Measurements from ENCODE around the gene ELF5.

ELF5 gene

GRCh38 chr11:34478845-34479663 is 34.5 kb downstream of the ELF5 start:
- no peak overlapping the region for H3K4me3 ChIP-seq (ENCODE audit: low read depth, low read length)
- no peaks in the 10 kb centered on the region; the same call in 1 of the 2 replicates for H3K4me1 ChIP-seq (ENCODE audit: control insufficient read depth, insufficient read depth, low read length)
- CTCF ChIA-PET: interaction anchor here (1.2 kb wide), 1 partner anchor 13 kb away, joined by 5 read pairs; no protein-coding TSS in a partner anchor
- POLR2A ChIA-PET: no interaction called here
- TF ChIP-seq ZNF398 (tag by site-specific recombination; IDR thresholded peaks at IDR 0.05): no peak
- no peak for TF ChIP-seq ZNF707 (tag by site-specific recombination; IDR thresholded peaks at IDR 0.05)
- no peak for TF ChIP-seq ZNF518A (tag by site-specific recombination; conservative IDR thresholded peaks at IDR 0.05; ENCODE audit: low read depth)
- TF ChIP-seq ZNF169 (tag by site-specific recombination; IDR thresholded peaks at IDR 0.05): no peak
- no peak for TF ChIP-seq ZNF585B (tag by site-specific recombination; IDR thresholded peaks at IDR 0.05)
- no peak for TF ChIP-seq KLF9 (tag by site-specific recombination; IDR thresholded peaks at IDR 0.05; ENCODE audit: low read depth)
- TF ChIP-seq ZNF596 (tag by site-specific recombination; IDR thresholded peaks at IDR 0.05): no peak
- TF ChIP-seq ZNF404 (tag by site-specific recombination; IDR thresholded peaks at IDR 0.05): no peak
- TF ChIP-seq GLI2 (tag by site-specific recombination; IDR thresholded peaks at IDR 0.05; ENCODE audit: borderline replicate concordance, low read depth): no peak
- no peak for TF ChIP-seq ZNF837 (tag by site-specific recombination; IDR thresholded peaks at IDR 0.05)
- no peak overlapping the region for H3K27ac ChIP-seq (ENCODE audit: extremely low read depth, low read depth, low read length)
- no peaks in the 10 kb centered on the region for H3K9me3 ChIP-seq (ENCODE audit: control insufficient read depth, insufficient read depth, low read depth, low read length)
- H3K36me3 ChIP-seq (ENCODE audit: control insufficient read depth in 2 of 2, insufficient read depth in 1 of 2, low read length in 2 of 2): no peaks in the 10 kb centered on the region

- Histone ChIP-seq H3K4me3 (ENCODE audit: low read depth, low read length) (no peak overlapping the region), H3K27ac (ENCODE audit: extremely low read depth, low read depth, low read length) (no peak overlapping the region), H3K9me3 (ENCODE audit: control insufficient read depth, insufficient read depth, low read depth, low read length) (no peaks in the 10 kb centered on the region), H3K4me1 (ENCODE audit: control insufficient read depth, insufficient read depth, low read length) (no peaks in the 10 kb centered on the region; the same call in 1 of the 2 replicates), H3K36me3 (ENCODE audit: control insufficient read depth in 2 of 2, insufficient read depth in 1 of 2, low read length in 2 of 2) (peaks cover 4 to 8% of the 10 kb centered on the region in 2 experiments; a peak in 2 of 3 replicates)
- TF ChIP-seq ZNF280C (tag by site-specific recombination; IDR thresholded peaks at IDR 0.05) (no peak), ZNF610 (tag by site-specific recombination; IDR thresholded peaks at IDR 0.05; ENCODE audit: borderline replicate concordance) (no peak), ZSCAN5A (tag by site-specific recombination; IDR thresholded peaks at IDR 0.05) (no peak), ZBTB26 (tag by site-specific recombination; optimal IDR thresholded peaks at IDR 0.05) (no peak)
- ChIA-PET POLR2A (no interaction called here), CTCF (interaction anchor here (1.5 kb wide), 1 partner anchor 9 kb away, joined by 6 read pairs; no protein-coding TSS in a partner anchor)
Observed at GRCh38 chr11:34476849-34477248, 36.7 kb downstream of the ELF5 start.
